GM12878 (cell line): Measurements from ENCODE around the gene PRRT1B. TPM values are rescaled to one million over a fixed set of nuclear protein-coding genes. Genes with fewer than 3 reads are reported as not detected.

Experiments used
- ASH2L ChIP-seq: fragments of 300-600, 200-600 bp; sonication (generic); IDR thresholded peaks from 2 replicates; pipeline ENCODE4 v1.6.1; 2017; ENCODE audit warnings: low read depth, mild to moderate bottlenecking, borderline replicate concordance
- ATF2 ChIP-seq: IDR thresholded peaks from 2 replicates; pipeline ENCODE4 v1.6.1; 2012; ENCODE audit warnings: low read length, inconsistent platforms
- ESRRA ChIP-seq: IDR thresholded peaks from 2 replicates; pipeline ENCODE4 v1.6.1; 2012; ENCODE audit warnings: mild to moderate bottlenecking, low read length, improper control_type of control experiment
- RBBP5 ChIP-seq: fragments of 200-600 bp; sonication (generic); conservative IDR thresholded peaks from 2 replicates; pipeline ENCODE4 v1.6.1; 2016
- REST ChIP-seq: IDR thresholded peaks from 2 replicates; pipeline ENCODE4 v1.6.1; 2012; ENCODE audit warnings: mild to moderate bottlenecking, low read depth, low read length
- SP1 ChIP-seq: IDR thresholded peaks from one replicate; pipeline ENCODE4 v1.6.1; 2011; ENCODE audit warnings: low read depth, low read length
- polyA plus RNA-seq, 11 experiments: library from polyadenylated mRNA; depleted of rRNA in 4 of 11; unstranded in 6 of 11; stranded (reverse) in 5 of 11; fragments of >200 nt; fragmentation: Nextera tagmentation in 4 of 11; fragmentation: Illumina TruSeq in 1 of 11; extraction: Ambion mirVana in 4 of 11; extraction: Trizol in 1 of 11; gene quantifications; 1 replicate in 1 of 11; 2 replicates in 10 of 11; pipeline versions ENCODE4 v1.2.1 to v1.2.3, GENCODE V29; 2011 to 2016; ENCODE audit warnings: inconsistent platforms in 2 of 11, missing spikeins in 2 of 11, low read depth in 1 of 11
- total RNA-seq, 4 experiments: library from RNA; depleted of rRNA in 3 of 4; stranded (reverse); fragments of >200 nt in 3 of 4; fragmentation: Illumina TruSeq in 1 of 4; extraction: Trizol in 1 of 4; gene quantifications; 2 replicates each; pipeline versions ENCODE4 v1.2.1 to v1.2.3, GENCODE V29; 2013 to 2021
- TF ChIP-seq, protein P1 (sequence below): IDR thresholded peaks from 2 replicates; pipeline ENCODE4 v1.6.1; 2012; ENCODE audit warnings: improper control_type of control experiment, low read depth, low read length; ENCODE audit not compliant: insufficient replicate concordance
- TF ChIP-seq, protein P2 (sequence below): IDR thresholded peaks from 2 replicates; pipeline ENCODE4 v1.6.1; 2012; ENCODE audit warnings: low read depth, low read length, improper control_type of control experiment

PRRT1B gene
- total and polyA plus RNA-seq, 10 of the 15 experiments (the other 5 are each of a cell fraction or from before 2014, with no cell fraction given), result not detected

DNA sequence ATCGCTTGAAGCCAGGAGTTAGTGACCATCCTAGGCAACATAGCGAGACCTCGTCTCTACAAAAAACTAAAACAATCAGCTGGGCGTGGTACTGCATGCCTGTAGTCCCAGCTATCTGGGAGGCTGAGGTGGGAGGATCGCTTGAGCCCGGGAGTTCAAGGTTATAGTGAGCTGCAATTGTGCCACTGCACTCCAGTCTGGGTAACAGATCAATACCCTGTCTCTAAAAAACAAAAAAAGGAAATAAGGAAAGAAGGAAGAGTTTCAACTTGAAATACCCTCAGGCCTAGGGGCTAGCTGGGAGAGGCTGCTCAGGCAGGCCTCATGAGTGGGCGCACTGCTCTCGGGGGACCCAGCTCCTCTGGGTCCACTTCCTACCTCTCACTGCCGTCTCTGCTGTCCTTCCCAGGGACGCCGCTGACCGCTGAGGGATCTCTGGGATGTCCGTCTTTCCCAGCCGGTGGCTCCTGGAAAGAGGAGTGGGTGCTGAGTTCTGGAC lies 56.4 kb downstream of the PRRT1B start (continued):
- TF ChIP-seq REST, result no peak
- no peak for TF ChIP-seq ATF2
- TF ChIP-seq SP1, result no peak
- TF ChIP-seq ESRRA, result no peak
- no peak for TF ChIP-seq RBBP5
- no peak for TF ChIP-seq ASH2L
- TF ChIP-seq, protein P1, sequence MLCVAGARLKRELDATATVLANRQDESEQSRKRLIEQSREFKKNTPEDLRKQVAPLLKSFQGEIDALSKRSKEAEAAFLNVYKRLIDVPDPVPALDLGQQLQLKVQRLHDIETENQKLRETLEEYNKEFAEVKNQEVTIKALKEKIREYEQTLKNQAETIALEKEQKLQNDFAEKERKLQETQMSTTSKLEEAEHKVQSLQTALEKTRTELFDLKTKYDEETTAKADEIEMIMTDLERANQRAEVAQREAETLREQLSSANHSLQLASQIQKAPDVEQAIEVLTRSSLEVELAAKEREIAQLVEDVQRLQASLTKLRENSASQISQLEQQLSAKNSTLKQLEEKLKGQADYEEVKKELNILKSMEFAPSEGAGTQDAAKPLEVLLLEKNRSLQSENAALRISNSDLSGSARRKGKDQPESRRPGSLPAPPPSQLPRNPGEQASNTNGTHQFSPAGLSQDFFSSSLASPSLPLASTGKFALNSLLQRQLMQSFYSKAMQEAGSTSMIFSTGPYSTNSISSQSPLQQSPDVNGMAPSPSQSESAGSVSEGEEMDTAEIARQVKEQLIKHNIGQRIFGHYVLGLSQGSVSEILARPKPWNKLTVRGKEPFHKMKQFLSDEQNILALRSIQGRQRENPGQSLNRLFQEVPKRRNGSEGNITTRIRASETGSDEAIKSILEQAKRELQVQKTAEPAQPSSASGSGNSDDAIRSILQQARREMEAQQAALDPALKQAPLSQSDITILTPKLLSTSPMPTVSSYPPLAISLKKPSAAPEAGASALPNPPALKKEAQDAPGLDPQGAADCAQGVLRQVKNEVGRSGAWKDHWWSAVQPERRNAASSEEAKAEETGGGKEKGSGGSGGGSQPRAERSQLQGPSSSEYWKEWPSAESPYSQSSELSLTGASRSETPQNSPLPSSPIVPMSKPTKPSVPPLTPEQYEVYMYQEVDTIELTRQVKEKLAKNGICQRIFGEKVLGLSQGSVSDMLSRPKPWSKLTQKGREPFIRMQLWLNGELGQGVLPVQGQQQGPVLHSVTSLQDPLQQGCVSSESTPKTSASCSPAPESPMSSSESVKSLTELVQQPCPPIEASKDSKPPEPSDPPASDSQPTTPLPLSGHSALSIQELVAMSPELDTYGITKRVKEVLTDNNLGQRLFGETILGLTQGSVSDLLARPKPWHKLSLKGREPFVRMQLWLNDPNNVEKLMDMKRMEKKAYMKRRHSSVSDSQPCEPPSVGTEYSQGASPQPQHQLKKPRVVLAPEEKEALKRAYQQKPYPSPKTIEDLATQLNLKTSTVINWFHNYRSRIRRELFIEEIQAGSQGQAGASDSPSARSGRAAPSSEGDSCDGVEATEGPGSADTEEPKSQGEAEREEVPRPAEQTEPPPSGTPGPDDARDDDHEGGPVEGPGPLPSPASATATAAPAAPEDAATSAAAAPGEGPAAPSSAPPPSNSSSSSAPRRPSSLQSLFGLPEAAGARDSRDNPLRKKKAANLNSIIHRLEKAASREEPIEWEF, result no peak
- TF ChIP-seq, protein P2, sequence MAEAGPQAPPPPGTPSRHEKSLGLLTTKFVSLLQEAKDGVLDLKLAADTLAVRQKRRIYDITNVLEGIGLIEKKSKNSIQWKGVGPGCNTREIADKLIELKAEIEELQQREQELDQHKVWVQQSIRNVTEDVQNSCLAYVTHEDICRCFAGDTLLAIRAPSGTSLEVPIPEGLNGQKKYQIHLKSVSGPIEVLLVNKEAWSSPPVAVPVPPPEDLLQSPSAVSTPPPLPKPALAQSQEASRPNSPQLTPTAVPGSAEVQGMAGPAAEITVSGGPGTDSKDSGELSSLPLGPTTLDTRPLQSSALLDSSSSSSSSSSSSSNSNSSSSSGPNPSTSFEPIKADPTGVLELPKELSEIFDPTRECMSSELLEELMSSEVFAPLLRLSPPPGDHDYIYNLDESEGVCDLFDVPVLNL, result no peak
- TF ChIP-seq, all 136 proteins: peak for 0
